Fibroblast of mammary gland (primary cell): Measurements from ENCODE around the gene PIAS4.

Experiments used
- DNase-seq: peaks from one replicate; pipeline ENCODE4 v3.0.0-alpha.2; 2010; ENCODE audit warnings: low read depth
- H3K4me3 ChIP-seq: 2 replicates; pipeline ENCODE4 v1.5.1; 2011; ENCODE audit warnings: low read depth, mild to moderate bottlenecking, low read length, moderate library complexity; ENCODE audit not compliant: control insufficient read depth
- CTCF ChIP-seq: conservative IDR thresholded peaks from 2 replicates; pipeline ENCODE4 v1.5.1; 2011; ENCODE audit warnings: low read depth, low read length, inconsistent platforms; ENCODE audit not compliant: control insufficient read depth, insufficient read depth

PIAS4 gene

GRCh38 chr19:3970808-3971598, 36.5 kb upstream of the PIAS4 start, which contains the start of gene DAPK3:
DAPK3 (minus strand) TSS chr19:3971099; CDS start chr19:3969735, 1,364 bp downstream.
- peak within 1 kb of the TSS; percentile 91 for H3K4me3 ChIP-seq
- no peak for TF ChIP-seq CTCF
- DNase-seq: peak; percentile 97

GRCh38 chr19:3975144-3975543, 32.4 kb upstream of the PIAS4 start:
- H3K4me3 ChIP-seq: no peak overlapping the region

GRCh38 chr19:3975637-3976087, 31.9 kb upstream of the PIAS4 start:
- no peak for DNase-seq
- H3K4me3 ChIP-seq: no peak overlapping the region
- no peak for TF ChIP-seq CTCF

More at GRCh38 chr19:3975144-3975543, 32.4 kb upstream of the PIAS4 start:
- TF ChIP-seq CTCF: no peak
- DNase-seq: no peak

GRCh38 chr19:3976495-3977241, 30.9 kb upstream of the PIAS4 start:
- H3K4me3 ChIP-seq: no peak overlapping the region
- peak; percentile 71 for DNase-seq
- TF ChIP-seq CTCF: no peak

GRCh38 chr19:3977242-3978143, 30.0 kb upstream of the PIAS4 start:
- no peak for DNase-seq
- H3K4me3 ChIP-seq: no peak overlapping the region
- TF ChIP-seq CTCF: no peak

- DNase-seq: no peak
- H3K4me3 ChIP-seq: no peak overlapping the region
- TF ChIP-seq CTCF: no peak
Measured at GRCh38 chr19:3978145-3978544, 29.4 kb upstream of the PIAS4 start.
